HepG2 (cell line): ENCODE data around the gene CDC27. TPM values are rescaled to one million over a fixed set of nuclear protein-coding genes. Genes with fewer than 3 reads are reported as not detected.

Experiments
- ATAC-seq: fragments of 200-7000 bp; cut with Tn5 transposase; 3 replicates; pipeline ENCODE4 v1.9.1; 2020; ENCODE audit warnings: mild to moderate bottlenecking, moderate library complexity
- BruUV-seq: library from RNA; stranded (reverse); fragments of 400-500 nt; replicated peaks from 2 replicates; lab custom pipeline; 2021; lab: Mats Ljungman, UMichigan
- CTCF ChIA-PET: fragments of 300-600 bp; formaldehyde crosslinking; extraction: SDS; loops from one replicate; lab custom pipeline; 2021; ENCODE audit warnings: low total read pairs, inconsistent platforms, low intra/inter-chr PET ratio; lab: Yijun Ruan, JAX
- POLR2A ChIA-PET: fragments of 350-600 bp; sonication (Branson Sonifier 250); formaldehyde crosslinking; loops from one replicate; lab custom pipeline; 2020; ENCODE audit warnings: antibody characterized with exemption, inconsistent platforms; lab: Yijun Ruan, JAX
- DNase-seq: peaks from one replicate; pipeline ENCODE4 v3.0.0-alpha.2; 2015; ENCODE audit warnings: low spot score
- FAIRE-seq: peaks from 3 replicates; lab custom pipeline; 2011; peaks lifted over from hg19 to GRCh38; lab: Jason Lieb, UNC
- H2AFZ ChIP-seq: one replicate; pipeline ENCODE4 v1.6.1; 2011; ENCODE audit warnings: low read length, inconsistent platforms
- H3K27ac ChIP-seq: fragments of 300-600 bp; 3 replicates; pipeline ENCODE4 v1.8.0; 2011; ENCODE audit warnings: mixed run types, mild to moderate bottlenecking, mixed read lengths, low read length, inconsistent platforms; ENCODE audit not compliant: insufficient read depth; ENCODE audit errors: extremely low read length
- H3K27me3 ChIP-seq, 2 experiments: fragments of 200-600 bp in 1 of 2; 2 replicates in 1 of 2; 3 replicates in 1 of 2; pipeline versions ENCODE4 v1.6.0 to v1.8.0; 2011; ENCODE audit warnings: low read length in 2 of 2, mild to moderate bottlenecking in 2 of 2, moderate library complexity in 2 of 2, inconsistent platforms in 1 of 2; ENCODE audit not compliant: insufficient read depth in 2 of 2, control insufficient read depth in 1 of 2
- H3K36me3 ChIP-seq, 2 experiments: fragments of 200-600 bp in 1 of 2; replicated peaks in 1 of 2; 2 replicates in 1 of 2; 3 replicates in 1 of 2; pipeline versions ENCODE4 v1.5.1 to v1.8.0; 2011; ENCODE audit warnings: low read length in 2 of 2, inconsistent platforms in 1 of 2; ENCODE audit not compliant: insufficient read depth in 2 of 2, control insufficient read depth in 1 of 2
- H3K4me1 ChIP-seq: 2 replicates; pipeline ENCODE4 v1.5.1; 2012; ENCODE audit warnings: low read length, inconsistent platforms; ENCODE audit not compliant: insufficient read depth
- H3K4me2 ChIP-seq: 2 replicates; pipeline ENCODE4 v1.6.0; 2011; ENCODE audit warnings: low read depth, low read length, inconsistent platforms
- H3K4me3 ChIP-seq, 3 experiments: fragments of 200-600 bp in 1 of 3; sonication (generic), shearing (Covaris generic) in 1 of 3; replicated peaks in 1 of 3; 2 replicates each; pipeline ENCODE4 v1.5.1; 2011 to 2016; ENCODE audit warnings: low read length in 3 of 3, inconsistent platforms in 2 of 3, low read depth in 2 of 3, mild to moderate bottlenecking in 2 of 3, control low read depth in 1 of 3, mixed read lengths in 1 of 3; ENCODE audit not compliant: insufficient read depth in 1 of 3
- H3K79me2 ChIP-seq: one replicate; pipeline ENCODE4 v1.6.1; 2011; ENCODE audit warnings: low read length, inconsistent platforms; ENCODE audit not compliant: insufficient read depth
- H3K9ac ChIP-seq: 2 replicates; pipeline ENCODE4 v1.6.0; 2011; ENCODE audit warnings: mild to moderate bottlenecking, low read depth, low read length, inconsistent platforms; ENCODE audit not compliant: insufficient read depth
- H3K9me3 ChIP-seq: 2 replicates; pipeline ENCODE4 v1.5.1; 2012; ENCODE audit warnings: mild to moderate bottlenecking, low read length
- H4K20me1 ChIP-seq: 2 replicates; pipeline ENCODE4 v1.6.0; 2011; ENCODE audit warnings: inconsistent platforms, mild to moderate bottlenecking, low read length, moderate library complexity; ENCODE audit not compliant: insufficient read depth
- ATF7 ChIP-seq, 2 experiments: fragments of 450-650 bp in 1 of 2; sonication (generic) in 1 of 2; formaldehyde crosslinking in 1 of 2; IDR thresholded peaks; 2 replicates each; pipeline versions ENCODE4 v1.4.0 to v1.6.1; 2016 to 2020; ENCODE audit warnings: antibody characterized with exemption in 1 of 2, mild to moderate bottlenecking in 1 of 2, missing genetic modification reagents in 1 of 2
- NR2F6 ChIP-seq, 2 experiments: IDR thresholded peaks; 2 replicates each; pipeline ENCODE4 v1.6.1; 2016; ENCODE audit warnings: antibody characterized with exemption in 1 of 2, mild to moderate bottlenecking in 1 of 2
- SOX13 ChIP-seq, 3 experiments: fragments of 450-650 bp in 1 of 3; sonication (generic) in 1 of 3; formaldehyde crosslinking in 1 of 3; IDR thresholded peaks in 2 of 3; conservative IDR thresholded peaks in 1 of 3; 2 replicates each; pipeline versions ENCODE4 v1.5.0 to v1.6.1; 2016 to 2020; ENCODE audit warnings: antibody characterized with exemption in 1 of 3, mild to moderate bottlenecking in 1 of 3, missing compliant biosample characterization in 1 of 3, missing genetic modification reagents in 1 of 3, moderate library complexity in 1 of 3
- SOX5 ChIP-seq: IDR thresholded peaks from 2 replicates; pipeline ENCODE4 v1.6.1; 2016; ENCODE audit warnings: borderline replicate concordance
- STAT5B ChIP-seq: sonication (generic); formaldehyde crosslinking; IDR thresholded peaks from 2 replicates; pipeline ENCODE4 v1.4.0; 2020; ENCODE audit warnings: missing genetic modification reagents
- ZFAT ChIP-seq: sonication (generic); formaldehyde crosslinking; conservative IDR thresholded peaks from 2 replicates; pipeline ENCODE4 v1.8.1; 2023; ENCODE audit warnings: missing genetic modification reagents, inconsistent platforms
- ZNF44 ChIP-seq: sonication (generic); formaldehyde crosslinking; IDR thresholded peaks from 2 replicates; pipeline ENCODE4 v1.5.1; 2020; ENCODE audit warnings: mild to moderate bottlenecking, missing genetic modification reagents
- ZNF558 ChIP-seq: sonication (generic); formaldehyde crosslinking; IDR thresholded peaks from 2 replicates; pipeline ENCODE4 v1.9.0; 2022; ENCODE audit warnings: mild to moderate bottlenecking, missing genetic modification reagents, borderline replicate concordance
- ZNF670 ChIP-seq: sonication (generic); formaldehyde crosslinking; IDR thresholded peaks from 2 replicates; pipeline ENCODE4 v1.8.0; 2022; ENCODE audit warnings: mild to moderate bottlenecking, missing genetic modification reagents, borderline replicate concordance
- ZZZ3 ChIP-seq: sonication (generic); formaldehyde crosslinking; IDR thresholded peaks from 2 replicates; pipeline ENCODE4 v1.4.0; 2020; ENCODE audit warnings: missing genetic modification reagents, mild to moderate bottlenecking, borderline replicate concordance
- WGBS: methylation state at CpG from one replicate; pipeline ENCODE4 v1.1.6; 2017; ENCODE audit warnings: low lambda C conversion rate; 5-methylcytosine and 5-hydroxymethylcytosine counted together
- in situ Hi-C: cut with HindIII; loops from 2 replicates; pipeline ENCODE4 v1.10.0; 2017; ENCODE audit warnings: low pct_unique_long_range_greater_than_20kb; ENCODE audit not compliant: extremely low pct_ligation_motif_present
- intact Hi-C: fragments of 100-400 bp; cut with micrococcal nuclease; formaldehyde crosslinking; loops from one replicate; pipeline ENCODE4 v1.10.0; 2022; ENCODE audit not compliant: unreplicated experiment
- polyA plus RNA-seq, 8 experiments: library from polyadenylated mRNA; depleted of rRNA in 3 of 8; stranded (reverse) in 7 of 8; unstranded in 1 of 8; fragments of >200 nt; fragmentation: Illumina TruSeq in 4 of 8; extraction: Trizol in 4 of 8; gene quantifications; 2 replicates each; pipeline versions ENCODE4 v1.2.1 to v1.2.3, GENCODE V29; 2011 to 2016; ENCODE audit warnings: low read depth in 4 of 8, missing spikeins in 1 of 8, mixed read lengths in 1 of 8; ENCODE audit not compliant: insufficient read depth in 1 of 8
- total RNA-seq, 5 experiments: library from RNA; depleted of rRNA; stranded (reverse); fragments of >200 nt; fragmentation: Illumina TruSeq; extraction: Trizol; gene quantifications; 2 replicates each; pipeline ENCODE4 v1.2.3, GENCODE V29; 2016; ENCODE audit warnings: low read depth in 1 of 5
- TF ChIP-seq, protein P1 (sequence below): sonication (generic); formaldehyde crosslinking; IDR thresholded peaks from 2 replicates; pipeline ENCODE4 v1.8.1; 2023; ENCODE audit warnings: missing genetic modification reagents, mild to moderate bottlenecking, borderline replicate concordance
- TF ChIP-seq, protein P2 (sequence below): sonication (generic); formaldehyde crosslinking; IDR thresholded peaks from 2 replicates; pipeline ENCODE4 v1.5.1; 2020; ENCODE audit warnings: mild to moderate bottlenecking, missing genetic modification reagents, moderate library complexity
- TF ChIP-seq, protein P3 (sequence below): sonication (generic); formaldehyde crosslinking; IDR thresholded peaks from 2 replicates; pipeline ENCODE4 v1.4.0; 2020; ENCODE audit warnings: missing genetic modification reagents

The CDC27 gene
- total and polyA plus RNA-seq, 2 of the 13 experiments (the other 11 are each of a cell fraction or from before 2014, with no cell fraction given) = 80.7 to 102 TPM

DNA sequence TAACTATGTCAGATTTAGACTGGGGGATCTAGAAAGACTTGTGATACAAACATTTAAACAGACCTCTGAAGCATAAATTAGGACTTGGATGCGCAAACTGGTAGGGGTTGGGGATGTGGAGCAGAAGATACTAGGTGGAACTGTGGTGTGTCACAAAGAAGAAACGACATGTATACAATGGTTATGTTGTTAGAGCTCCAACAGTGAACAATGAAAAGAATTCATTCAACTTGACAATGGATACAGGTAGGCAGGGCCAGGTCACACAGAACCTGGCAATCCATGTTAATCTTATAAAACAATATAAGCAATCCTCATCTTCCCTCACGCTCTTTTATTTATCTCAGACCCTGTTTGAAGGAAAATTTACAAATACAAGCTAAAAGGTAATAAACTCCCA is 102.0 kb downstream of the CDC27 start:
- CTCF ChIA-PET = no interaction called here
- intact Hi-C loops = no loop called here
- no peak overlapping the region for H3K9ac ChIP-seq
- H3K36me3 ChIP-seq = no peaks in the 10 kb centered on the region; a peak in 2 of 5 replicates
- DNase-seq = peak; percentile 28
- POLR2A ChIA-PET = no interaction called here
- peaks cover 25% of the 10 kb centered on the region for H3K4me1 ChIP-seq
- BruUV-seq = no TSS peak
- H3K27me3 ChIP-seq = no peaks in the 10 kb centered on the region
- TF ChIP-seq ZZZ3 = no peak
- no peak for TF ChIP-seq SOX13 (IDR thresholded peaks at IDR 0.05)
- peak in 1 of 2 experiments; percentile 78; a peak in 2 of 4 replicates for TF ChIP-seq SOX13 (CRISPR knock-in tag; conservative IDR thresholded peaks at IDR 0.05 in 1 of 2, IDR thresholded peaks at IDR 0.05 in 1 of 2)
- TF ChIP-seq SOX5 (CRISPR knock-in tag) = peak; percentile 57; the same call in 1 of the 2 replicates
- TF ChIP-seq, protein P1, sequence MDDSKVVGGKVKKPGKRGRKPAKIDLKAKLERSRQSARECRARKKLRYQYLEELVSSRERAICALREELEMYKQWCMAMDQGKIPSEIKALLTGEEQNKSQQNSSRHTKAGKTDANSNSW (CRISPR knock-in tag) = no peak
- TF ChIP-seq, all 625 proteins: peak for 2
- no peak overlapping the region for H3K4me2 ChIP-seq
- peaks cover 29% of the 10 kb centered on the region for H3K79me2 ChIP-seq
- 74% methylated on average over 3 of the region's 3 CpGs for WGBS
- in situ Hi-C loops = no loop called here
- no peak overlapping the region for H2AFZ ChIP-seq
- FAIRE-seq (no peak), ATAC-seq (no peak)
- no peaks in the 10 kb centered on the region for H3K9me3 ChIP-seq
- no peak overlapping the region for H3K4me3 ChIP-seq
- H3K27ac ChIP-seq = no peak overlapping the region
- H4K20me1 ChIP-seq = no peaks in the 10 kb centered on the region

DNA sequence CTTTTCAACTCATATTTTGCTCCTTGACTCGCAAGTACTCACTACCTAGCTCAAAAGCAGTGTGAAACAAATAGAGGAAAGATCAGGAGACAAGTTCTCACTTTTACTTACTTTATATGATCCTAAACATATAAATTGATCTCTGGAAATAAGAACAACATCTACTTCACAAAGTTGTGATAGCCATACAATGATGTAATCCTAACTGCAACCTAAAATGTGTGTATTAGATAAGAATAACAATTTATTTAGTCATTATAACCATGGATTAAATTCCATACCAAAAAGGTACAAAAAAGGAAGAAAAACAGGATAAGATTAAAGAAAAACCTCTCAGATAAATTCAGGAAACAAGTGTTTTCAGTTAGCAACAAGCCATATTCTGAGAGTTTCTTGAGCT is 103.4 kb downstream of the CDC27 start:
- H2AFZ ChIP-seq = no peak overlapping the region
- TF ChIP-seq ATF7 (IDR thresholded peaks at IDR 0.05) = peak; percentile 56
- no peak for TF ChIP-seq ATF7 (CRISPR knock-in tag; IDR thresholded peaks at IDR 0.05)
- TF ChIP-seq, protein P2, sequence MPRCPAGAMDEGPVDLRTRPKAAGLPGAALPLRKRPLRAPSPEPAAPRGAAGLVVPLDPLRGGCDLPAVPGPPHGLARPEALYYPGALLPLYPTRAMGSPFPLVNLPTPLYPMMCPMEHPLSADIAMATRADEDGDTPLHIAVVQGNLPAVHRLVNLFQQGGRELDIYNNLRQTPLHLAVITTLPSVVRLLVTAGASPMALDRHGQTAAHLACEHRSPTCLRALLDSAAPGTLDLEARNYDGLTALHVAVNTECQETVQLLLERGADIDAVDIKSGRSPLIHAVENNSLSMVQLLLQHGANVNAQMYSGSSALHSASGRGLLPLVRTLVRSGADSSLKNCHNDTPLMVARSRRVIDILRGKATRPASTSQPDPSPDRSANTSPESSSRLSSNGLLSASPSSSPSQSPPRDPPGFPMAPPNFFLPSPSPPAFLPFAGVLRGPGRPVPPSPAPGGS (CRISPR knock-in tag) = no peak
- TF ChIP-seq ZNF44 (CRISPR knock-in tag) = no peak
- TF ChIP-seq, protein P3, sequence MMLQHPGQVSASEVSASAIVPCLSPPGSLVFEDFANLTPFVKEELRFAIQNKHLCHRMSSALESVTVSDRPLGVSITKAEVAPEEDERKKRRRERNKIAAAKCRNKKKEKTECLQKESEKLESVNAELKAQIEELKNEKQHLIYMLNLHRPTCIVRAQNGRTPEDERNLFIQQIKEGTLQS (CRISPR knock-in tag) = no peak
- no peak for TF ChIP-seq ZNF558 (CRISPR knock-in tag)
- no peak for TF ChIP-seq NR2F6 (IDR thresholded peaks at IDR 0.05)
- no peak for TF ChIP-seq NR2F6 (CRISPR knock-in tag; IDR thresholded peaks at IDR 0.05)
- TF ChIP-seq ZNF670 (CRISPR knock-in tag) = no peak
- no peak for TF ChIP-seq ZFAT (CRISPR knock-in tag)
- no peak for TF ChIP-seq STAT5B (CRISPR knock-in tag)
- TF ChIP-seq, all 625 proteins: peak for 1
- 98% methylated on average over 1 of the region's 1 CpG for WGBS
- Histone ChIP-seq H3K4me1 (peaks cover 25% of the 10 kb centered on the region), H3K9me3 (no peaks in the 10 kb centered on the region), H3K4me2 (no peak overlapping the region), H3K9ac (no peak overlapping the region), H4K20me1 (no peaks in the 10 kb centered on the region), H3K27ac (no peak overlapping the region), H3K79me2 (peaks cover 27% of the 10 kb centered on the region), H3K4me3 (no peak overlapping the region), H3K36me3 (peaks cover 0 to 6% of the 10 kb centered on the region in 2 experiments; a peak in 1 of 5 replicates), H3K27me3 (no peaks in the 10 kb centered on the region)
- DNase-seq (no peak), FAIRE-seq (peak; percentile 44), ATAC-seq (no peak)
- ChIA-PET POLR2A (no interaction called here), CTCF (no interaction called here)
- in situ Hi-C loops = no loop called here
- intact Hi-C loops = no loop called here
- no TSS peak for BruUV-seq
